Kasumi-1 (cell line): ENCODE measurements around the gene DYNLT2.

Source experiments
- DNase-seq, 2 experiments: peaks; one replicate each; lab custom pipeline; 2025; lab: John Stamatoyannopoulos, UW

Gene DYNLT2

DNA sequence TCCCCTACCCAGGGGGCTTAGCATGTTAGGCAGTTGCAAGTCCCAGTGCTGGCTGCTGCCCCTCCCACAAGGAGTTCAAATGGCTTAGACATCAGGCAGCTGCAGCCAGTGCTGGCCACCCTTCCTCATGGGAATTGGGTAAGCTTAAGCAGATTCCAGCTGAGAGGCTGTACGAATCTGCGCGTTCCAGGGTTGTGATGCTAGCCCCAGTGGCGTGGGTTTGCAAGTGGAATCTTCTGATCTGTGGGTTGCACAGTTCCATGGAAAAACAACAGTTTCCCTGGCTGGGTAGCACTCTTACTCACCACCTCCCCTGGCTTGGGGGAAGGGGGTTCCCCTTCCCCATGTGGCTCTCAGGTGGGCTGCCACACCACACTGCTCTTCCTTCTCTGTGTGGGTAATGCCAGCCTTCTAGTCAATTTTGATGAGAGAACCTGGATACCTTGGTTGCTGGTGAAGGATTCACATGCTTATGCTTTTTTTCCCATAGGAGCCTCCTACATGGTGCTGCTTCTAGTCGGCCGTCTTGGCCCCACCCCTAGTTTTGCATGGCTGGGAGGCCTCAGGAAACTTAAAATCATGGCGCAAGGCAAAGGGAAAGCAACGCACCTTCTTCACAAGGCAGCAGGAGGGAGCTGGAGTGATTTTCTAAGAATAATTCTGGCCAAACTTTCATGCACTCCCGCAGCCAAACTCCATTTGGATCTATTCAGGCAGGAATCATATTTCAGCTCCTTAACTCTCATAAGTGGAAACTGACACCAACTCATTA lies 13.0 kb downstream of the DYNLT2 start:
- DNase-seq: no peak

DNA sequence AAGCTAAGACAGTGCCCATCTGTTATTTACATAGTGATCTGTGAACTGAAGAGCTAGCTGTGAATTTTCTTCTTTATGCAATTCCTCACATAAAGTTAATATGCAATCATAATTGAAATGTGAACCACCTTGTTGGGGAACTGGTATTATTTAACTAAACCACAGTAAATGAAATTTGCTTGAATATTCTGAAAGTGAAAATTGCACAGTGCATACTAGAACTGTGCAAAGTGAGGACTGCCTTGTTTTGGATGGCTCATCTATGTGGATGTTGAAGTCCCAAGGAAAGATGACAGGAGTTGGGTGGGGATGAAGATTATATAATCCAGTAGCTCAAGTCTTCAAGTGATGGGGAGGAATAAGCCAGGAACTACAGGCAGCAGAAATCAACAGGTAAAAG lies 21.4 kb downstream of the DYNLT2 start:
- no peak for DNase-seq

DNA sequence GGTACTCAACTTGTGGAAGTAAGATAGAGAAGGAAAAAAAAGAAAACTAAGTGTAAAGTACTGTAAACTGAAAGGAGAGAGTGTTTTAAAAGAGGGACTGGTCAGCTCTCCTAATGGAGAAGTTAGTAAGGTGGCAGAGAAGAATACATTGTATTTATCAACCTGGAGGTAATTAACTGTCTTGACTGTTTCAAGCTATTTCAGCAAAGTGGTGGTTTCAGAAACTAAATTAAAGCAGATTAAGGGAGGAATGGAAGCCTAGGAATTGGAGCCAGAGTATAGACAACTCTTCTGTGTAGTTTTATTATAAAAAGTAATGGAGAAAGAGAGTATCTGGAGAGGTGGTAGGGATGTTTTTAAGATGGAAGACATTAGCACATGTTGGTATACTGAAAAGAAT lies 24.4 kb downstream of the DYNLT2 start:
- no peak for DNase-seq

DNA sequence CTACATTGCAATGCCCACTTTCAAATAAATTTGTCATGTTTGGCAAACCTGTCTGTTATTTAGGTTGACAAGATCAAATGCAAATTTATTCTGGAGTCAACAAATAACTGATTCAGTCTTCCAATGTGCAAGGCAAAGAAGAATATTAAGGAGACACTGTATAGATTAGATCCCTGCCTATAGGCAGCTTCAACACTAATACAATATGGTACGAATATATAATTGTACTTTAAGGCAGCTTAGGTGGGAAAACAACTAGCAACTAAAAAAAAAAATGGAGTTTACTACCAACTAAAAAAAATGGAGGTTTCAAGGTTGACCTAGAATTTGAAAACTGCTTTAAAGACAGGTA lies 25.3 kb downstream of the DYNLT2 start:
- no peak for DNase-seq

DNA sequence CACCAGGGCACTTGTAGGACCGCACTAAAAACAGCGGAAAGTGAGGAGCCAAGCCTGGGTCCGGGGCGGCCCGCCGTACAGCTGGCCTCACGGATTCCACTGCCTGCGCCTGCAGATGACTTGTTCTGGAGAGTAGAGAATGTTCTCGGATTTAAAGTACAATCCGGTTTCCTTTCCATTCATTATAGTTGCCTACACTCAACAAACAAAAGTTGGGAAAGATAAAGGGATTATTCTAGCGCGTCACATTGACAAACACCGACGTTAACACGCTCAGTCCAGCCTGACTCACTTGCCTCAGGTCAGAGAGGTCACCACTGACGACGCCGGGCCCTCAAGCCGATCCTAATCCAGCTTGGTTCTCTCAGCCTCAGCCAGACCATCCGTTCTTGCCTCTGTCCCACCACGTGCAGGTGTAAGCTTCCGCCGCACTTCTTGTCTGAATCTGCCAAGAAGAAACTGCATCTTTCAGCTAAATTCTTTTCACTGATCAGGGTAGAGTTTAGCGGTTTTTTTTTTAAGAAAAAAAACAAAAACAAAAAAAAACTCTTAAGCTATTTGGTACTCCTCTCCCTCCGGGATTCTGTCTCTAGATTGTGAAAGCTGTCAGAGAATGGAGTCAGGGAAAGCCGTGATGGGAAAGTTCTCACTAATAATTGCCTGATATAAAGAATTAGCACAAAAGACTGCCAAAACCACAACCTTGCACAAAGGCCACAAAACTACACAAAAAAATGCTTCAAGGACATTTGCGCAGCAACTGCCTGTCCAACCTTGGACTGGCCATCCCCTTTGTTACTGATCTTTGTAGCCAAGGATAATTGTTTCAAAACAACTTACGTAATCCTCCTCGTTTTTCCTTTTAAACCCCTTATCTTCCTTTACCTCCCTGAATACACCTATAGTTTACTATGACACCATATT lies 26.0 kb downstream of the DYNLT2 start:
- DNase-seq: peak; percentile 48 to 54

DNA sequence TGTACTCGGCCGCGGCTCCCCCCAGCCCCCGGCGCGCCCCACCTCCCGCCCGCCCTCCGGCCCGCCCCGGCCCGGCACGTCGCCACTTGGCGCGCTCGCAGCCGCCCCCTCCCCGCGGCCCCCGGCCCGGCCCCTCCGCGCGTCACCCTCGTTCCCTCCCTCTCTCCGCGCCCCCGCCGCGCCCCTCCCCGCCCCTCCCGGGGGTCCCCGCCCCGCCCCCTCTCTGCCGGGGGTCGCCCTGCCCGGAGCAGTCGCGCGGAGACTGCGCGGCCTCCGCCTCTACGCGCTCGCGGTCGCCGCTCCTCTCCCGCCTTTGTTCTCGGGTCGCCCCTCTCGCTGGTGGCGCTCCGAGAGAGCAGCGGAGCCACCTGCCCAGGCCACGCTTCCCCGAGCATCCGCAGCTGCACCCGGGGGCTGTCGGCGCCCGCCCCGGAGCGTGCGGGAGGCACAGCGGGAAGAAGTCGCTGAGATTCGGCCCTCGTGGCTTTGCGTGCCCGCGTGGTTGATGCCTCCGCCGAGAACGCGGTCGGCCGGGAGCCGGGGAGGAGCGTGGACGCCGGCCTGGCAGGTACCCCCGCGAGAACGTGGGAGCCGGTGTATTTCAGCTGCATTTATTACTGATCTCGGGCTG lies 26.8 kb downstream of the DYNLT2 start, which contains the start of gene PHF10:
PHF10 (minus strand) TSS at position 7 of the 631 bp plus-strand sequence. CDS start 569 bp downstream, outside the sequence.
- peak; percentile 35 to 48 for DNase-seq

DNA sequence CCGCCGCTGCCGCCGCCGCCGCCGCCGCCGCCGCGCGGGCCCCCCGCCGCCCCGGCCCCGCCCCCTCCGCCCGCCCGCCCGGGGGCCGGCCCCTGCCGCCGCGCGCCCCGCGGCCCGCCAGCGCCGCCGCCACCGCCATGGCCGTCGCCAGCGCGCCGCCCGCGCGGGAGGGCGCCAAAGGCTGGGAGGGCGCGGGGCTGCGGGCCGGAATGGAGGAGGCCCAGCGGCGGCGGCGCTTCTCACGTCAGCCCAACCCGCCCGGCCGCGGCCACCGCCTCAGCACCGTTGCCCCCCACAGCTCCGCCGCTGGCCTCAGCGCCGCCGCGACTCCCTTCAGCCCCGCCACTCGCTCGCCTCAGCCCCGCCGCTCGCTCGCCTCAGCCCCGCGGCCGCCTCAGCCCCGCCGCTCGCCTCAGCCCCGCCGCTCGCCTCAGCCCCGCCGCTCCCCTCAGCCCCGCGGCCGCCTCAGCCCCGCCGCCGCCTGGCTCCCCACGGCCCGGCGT lies 27.3 kb downstream of the DYNLT2 start:
- DNase-seq: no peak

DNA sequence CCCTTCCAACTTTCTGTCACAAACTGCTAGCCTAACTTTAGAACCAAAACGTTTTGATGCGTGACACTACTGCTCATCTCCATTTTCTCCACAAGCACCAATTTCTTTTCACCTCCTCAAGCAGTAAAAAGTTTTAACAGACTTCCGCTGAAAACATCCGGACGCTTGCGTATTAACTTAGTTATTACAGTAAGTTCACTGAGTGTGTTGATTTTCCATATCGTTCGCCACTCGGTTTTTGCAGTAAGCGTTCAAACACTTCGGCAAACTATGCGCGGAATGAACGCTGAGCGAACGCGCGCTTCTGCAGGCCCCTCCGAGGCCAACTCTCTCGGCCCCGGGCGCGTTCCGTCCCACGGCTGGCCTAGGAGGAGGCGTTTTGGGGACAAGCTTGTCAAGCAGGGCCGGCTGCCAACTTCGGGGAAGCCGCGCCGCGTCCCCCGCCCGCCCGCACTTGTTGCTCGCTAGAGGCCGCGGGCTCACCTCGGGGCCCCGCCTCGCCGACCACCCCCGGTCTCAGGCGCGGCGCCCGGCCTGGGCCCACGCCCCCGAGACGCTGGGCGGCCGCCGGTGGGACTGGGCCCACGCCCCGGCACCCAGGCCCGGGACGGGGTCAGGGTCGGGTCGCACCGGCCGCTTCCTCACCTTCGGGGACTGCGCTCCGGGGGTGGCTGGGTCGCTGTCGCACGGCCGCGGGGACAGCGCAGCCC lies 28.0 kb downstream of the DYNLT2 start:
- DNase-seq: peak; percentile 40 to 48

DNA sequence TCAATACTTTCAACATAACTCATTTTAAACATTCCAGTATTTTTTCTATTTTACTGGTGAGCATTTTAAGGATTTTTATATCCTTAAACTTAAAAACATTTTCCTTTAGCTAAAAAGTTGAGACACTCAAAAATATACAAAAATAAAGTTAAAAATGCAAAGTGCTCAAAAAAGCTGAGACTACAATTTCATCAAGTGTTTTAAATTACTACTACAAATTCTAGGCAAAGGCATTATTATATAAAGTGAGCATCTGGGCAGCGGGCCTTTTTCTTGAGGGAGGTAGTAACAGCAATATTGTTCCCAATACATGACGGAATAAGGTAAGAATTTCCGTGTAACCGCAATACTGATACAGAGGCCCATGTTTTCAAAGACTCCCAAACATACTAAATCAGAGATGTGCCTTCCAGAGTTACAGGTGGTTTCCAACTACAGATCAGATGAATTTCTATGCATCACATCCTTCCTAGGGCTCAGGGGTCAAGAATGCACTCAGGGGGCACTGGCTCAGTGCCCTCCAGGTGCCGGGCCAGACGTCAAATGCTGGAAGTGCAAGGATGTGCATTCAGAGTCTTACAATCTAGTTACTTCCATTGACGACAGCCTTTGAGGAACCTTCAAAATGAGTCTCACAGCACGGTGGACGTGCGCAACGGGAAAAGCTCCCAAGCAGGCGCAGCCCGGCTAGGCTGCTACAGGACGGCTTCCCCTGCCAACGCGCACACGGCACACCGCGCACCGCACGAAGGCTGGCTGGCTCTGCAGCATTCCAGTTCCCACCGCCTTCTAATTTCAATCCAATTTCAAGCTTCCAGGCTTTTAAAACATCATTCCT lies 28.8 kb downstream of the DYNLT2 start:
- DNase-seq: peak; percentile 45 to 48

DNA sequence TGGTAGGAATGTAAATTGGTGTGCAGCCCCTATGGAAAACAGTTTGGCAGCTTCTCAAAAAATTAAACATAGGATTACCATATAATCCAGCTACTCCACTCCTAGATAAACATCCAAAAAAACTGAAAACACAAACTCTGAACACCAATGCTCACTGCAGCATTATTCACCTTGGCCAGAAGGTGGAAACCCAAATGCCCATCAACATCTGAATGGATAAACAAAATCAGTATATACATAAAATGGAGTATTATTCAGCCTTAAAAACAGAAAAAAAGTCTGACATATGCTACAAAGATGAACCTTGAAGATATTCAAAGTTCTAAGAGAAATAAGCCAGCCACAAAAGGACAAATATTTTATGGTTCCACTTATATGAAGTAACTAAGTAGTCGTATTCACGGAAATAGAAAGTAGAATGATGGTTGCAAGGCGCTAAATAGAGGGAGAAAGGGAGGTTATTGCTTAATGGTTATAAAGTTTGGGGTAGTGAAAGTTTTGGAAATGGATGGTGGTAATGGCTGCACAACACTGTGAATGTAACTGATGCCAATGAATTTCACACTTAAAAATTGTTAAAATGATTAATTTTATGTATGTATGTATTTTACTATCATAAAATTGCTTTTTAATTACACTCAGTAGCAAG lies 31.0 kb downstream of the DYNLT2 start:
- no peak for DNase-seq

DNA sequence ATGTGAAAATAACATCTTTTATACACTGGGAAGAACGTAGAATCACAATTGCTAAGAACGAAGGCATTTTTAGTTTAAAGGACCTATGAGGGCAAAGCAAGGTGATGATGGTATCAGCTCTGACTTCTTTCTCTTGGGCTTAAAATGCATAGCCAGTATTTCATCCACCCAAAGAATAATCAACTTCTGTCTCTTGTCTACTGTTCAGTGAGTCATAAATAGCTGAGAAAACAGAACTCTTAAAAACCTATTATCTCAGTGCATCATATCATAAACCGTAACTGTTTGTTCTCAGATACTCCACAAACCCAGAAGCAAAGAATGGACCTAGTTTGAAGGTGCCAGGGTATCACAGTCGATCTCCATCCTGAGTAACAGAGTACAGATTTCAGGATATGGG lies 32.3 kb downstream of the DYNLT2 start:
- DNase-seq: no peak

DNA sequence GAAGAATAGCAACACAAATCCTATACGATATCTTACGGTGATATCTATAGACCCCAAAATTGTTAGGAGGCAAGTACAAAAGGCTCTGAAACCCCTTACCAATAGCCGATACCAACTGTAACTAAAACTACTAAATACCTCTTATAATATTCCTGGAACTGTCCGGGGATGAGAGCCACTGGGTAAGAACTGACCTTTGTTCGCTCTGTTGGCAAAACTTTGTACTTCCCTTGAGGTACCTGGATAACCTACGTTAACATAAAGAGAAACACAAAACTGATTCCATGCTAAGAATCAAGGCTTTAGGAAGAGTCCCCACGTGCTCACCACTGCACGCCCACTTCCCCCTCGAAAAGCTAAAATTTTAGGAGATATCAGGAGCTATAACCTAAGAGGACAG lies 36.8 kb downstream of the DYNLT2 start:
- DNase-seq: no peak

DNA sequence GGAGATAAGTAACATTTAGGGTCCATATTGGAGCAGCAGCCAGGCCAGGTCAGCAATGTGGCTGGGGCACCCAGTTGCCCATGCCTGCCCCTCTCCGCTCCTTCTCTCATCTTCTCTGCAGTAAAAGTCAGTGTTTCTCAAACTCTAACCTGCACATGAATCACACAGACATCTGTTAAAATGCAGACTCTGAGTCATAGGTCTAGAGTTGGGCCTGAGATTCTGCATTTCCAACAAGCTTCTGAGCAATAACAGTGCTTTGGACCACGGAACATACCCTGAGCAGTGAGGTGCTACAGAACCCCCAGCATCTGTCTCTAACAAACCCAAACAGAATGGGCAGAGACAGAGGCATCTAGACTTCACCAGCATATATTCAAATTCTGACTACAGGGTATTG lies 37.2 kb downstream of the DYNLT2 start:
- DNase-seq: no peak

DNA sequence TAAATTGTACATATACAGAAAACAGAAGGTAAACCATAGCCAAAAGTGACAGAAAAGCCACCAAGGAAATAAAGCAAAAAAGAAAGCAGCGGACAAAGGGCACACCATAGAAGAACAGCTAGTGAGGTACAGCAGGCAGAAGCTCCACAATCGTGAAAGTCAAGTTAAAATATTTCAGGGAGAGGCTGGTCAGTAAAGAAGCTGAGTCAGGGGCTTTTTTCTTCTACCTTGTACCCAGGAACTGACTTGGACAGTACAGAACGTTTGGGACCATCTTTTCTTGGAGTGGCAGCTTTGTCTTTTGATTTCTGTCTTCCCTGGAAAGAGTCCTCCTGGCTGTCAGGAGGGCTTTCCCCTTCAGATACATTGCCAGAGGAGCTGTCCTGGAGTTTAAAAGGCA lies 41.4 kb downstream of the DYNLT2 start:
- no peak for DNase-seq

DNA sequence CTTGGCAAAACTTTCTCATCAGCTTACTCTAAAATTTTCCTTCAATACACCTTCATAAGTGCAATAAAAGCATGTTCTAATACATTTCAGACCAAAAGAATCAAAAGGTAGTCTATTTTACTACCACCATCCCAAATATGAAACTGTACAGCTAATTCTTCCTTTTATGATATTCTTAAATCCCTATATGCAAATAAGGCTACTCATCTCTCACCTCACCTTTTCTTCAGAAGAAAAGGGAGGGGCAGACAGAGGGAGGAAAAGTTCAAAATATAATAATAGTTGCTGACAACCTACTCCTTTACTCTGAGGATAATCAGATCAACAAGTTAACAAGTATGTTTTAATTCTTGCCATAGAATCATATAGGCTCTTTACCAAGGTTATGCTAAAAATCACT lies 42.1 kb downstream of the DYNLT2 start:
- no peak for DNase-seq

DNA sequence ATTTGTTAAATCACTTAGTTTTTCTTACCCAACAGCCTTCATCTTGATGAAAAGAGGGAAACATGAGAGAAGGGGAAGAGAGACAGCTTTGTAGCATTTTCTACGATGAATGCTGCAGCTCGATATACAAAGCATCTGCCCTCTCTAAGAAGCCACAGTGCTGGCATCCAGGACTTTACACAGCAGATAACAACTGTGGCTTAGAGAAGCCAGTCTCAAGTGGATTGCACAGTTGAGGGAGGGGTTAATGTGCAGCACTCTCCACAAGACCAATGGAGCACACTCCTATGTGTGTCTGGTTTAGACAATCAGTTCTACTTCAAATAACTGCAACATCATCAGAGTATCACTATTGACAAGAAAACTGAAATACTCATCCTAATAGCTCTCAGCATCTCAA lies 43.6 kb downstream of the DYNLT2 start:
- DNase-seq: no peak

DNA sequence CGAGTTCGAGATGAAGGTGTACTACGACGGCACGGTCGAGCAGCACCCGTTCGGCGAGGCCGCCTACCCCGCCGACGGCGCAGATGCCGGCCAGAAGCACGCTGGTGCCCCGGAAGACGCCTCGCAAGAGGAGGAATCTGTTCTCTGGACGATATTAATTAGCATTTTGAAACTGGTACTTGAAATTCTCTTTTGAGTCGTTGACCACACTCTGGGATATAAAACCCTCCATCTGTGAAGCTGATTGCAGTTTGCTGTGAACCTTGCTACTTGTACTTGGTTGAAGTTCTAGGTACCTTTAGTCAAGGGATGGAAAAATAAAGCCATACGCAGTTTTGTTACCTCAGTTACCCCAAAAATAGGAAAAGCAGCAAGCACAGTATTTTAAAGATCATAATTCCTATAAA lies 48.5 kb downstream of the DYNLT2 start:
- DNase-seq: peak; percentile 16 to 36

DNA sequence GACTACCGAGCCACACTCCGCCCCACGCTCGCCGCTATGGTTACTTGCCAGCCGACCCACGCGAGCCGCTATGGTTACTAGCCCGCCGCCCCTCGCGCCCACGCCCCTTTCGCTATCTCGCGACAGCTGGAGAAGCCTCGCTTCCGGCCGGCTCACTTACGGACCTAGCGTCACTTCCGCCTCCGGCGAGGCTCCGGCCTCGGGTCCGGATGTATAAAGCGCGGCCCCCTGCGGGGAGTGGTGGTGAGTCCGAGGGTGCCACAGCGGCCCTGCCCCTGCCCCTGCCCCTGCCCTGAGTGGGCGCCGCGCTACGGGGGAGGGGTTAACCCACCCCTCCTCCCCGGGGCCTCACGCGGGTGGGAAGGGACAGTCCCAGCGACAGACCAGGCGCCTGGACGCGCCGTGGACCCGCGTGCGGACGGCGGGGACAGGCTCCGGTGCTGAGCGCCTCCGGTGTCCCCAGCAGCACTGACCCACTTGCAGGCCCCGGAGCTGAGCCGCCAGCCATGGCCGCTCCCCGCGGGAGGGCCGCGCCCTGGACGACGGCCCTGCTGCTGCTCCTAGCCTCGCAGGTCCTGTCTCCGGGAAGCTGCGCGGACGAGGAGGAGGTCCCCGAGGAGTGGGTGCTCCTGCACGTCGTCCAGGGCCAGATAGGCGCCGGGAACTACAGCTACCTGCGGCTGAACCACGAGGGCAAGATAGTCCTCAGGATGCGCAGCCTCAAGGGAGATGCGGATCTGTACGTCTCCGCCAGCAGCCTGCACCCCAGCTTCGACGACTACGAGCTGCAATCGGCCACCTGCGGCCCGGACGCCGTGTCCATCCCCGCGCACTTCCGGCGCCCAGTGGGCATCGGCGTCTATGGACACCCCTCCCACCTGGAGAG lies 49.2 kb downstream of the DYNLT2 start, which contains the start of the genes C6orf120 and WDR27:
C6orf120 (plus strand) TSS at position 173 of the 886 bp plus-strand sequence; CDS start at position 507, 334 bp downstream.
WDR27 (minus strand) TSS at position 76 of the 886 bp plus-strand sequence. CDS start 13,024 bp downstream, outside the sequence.
- DNase-seq: peak; percentile 92 to 93
